GM12873 (cell line): ENCODE measurements around the gene SCP2.
A peak's percentile ranks its signal among the peaks of the same experiment; 100 is the strongest.

Experiments used
- TF ChIP-seq, protein P1 (sequence below): IDR thresholded peaks from 2 replicates; pipeline ENCODE4 v1.5.1; 2012; ENCODE audit warnings: low read depth, mild to moderate bottlenecking, moderate library complexity, low read length, control low read depth; ENCODE audit not compliant: insufficient read depth; ENCODE audit errors: missing control alignments

Gene SCP2

DNA sequence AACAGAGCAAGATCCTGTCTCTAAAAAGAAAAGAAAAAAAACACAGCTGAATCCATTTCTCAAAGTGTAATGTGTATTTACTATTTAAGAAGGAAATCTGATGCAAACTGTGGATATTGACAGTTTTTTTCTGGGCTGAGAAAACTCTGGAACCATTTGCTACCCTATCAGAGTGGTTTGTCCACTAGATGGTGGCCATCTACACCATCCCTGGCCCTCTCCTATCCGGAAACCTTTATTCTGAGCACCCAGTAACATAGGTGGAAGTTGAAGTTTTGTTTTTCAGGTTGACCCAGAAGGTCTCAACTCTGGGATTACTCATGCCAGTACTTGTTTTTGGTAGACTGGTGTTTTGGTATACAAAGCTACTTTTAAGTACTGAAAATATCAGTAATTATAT is 25.7 kb upstream of the SCP2 start:
- TF ChIP-seq, protein P1, sequence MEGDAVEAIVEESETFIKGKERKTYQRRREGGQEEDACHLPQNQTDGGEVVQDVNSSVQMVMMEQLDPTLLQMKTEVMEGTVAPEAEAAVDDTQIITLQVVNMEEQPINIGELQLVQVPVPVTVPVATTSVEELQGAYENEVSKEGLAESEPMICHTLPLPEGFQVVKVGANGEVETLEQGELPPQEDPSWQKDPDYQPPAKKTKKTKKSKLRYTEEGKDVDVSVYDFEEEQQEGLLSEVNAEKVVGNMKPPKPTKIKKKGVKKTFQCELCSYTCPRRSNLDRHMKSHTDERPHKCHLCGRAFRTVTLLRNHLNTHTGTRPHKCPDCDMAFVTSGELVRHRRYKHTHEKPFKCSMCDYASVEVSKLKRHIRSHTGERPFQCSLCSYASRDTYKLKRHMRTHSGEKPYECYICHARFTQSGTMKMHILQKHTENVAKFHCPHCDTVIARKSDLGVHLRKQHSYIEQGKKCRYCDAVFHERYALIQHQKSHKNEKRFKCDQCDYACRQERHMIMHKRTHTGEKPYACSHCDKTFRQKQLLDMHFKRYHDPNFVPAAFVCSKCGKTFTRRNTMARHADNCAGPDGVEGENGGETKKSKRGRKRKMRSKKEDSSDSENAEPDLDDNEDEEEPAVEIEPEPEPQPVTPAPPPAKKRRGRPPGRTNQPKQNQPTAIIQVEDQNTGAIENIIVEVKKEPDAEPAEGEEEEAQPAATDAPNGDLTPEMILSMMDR, result no peak

DNA sequence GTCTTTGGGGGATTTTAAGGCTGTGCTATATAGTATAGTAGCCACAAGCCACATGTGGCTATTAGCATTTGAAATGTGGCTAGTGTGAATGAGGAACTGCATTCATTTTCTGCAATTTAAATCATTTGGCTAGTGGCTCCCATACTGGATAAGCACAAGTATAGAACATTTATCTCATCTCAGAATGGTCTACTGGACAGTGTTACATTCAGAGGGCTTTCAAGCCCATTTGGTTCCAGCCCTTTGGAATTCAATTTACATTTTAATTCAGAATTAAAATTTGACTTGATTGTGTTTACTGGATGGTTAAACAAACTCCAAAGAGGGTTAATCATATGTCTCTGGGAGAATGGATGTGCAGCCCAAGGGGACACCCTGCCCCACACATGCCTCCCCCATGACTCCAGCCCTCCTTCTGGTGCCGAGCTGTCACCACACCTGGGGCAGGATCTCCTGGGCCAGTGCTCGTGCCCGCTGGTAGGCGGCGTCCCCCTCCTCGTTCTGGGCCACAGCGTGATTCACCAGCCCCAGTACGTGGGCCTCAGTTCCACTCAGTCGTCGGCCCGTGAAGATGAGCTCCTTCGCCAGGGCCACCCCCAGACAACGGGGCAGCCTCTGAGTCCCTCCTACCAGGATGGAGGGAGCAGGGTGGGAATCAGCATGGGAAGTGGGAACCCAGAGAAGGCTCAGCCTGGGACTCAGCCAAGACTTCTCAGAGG is 22.7 kb upstream of the SCP2 start:
- TF ChIP-seq, protein P1, result no peak

DNA sequence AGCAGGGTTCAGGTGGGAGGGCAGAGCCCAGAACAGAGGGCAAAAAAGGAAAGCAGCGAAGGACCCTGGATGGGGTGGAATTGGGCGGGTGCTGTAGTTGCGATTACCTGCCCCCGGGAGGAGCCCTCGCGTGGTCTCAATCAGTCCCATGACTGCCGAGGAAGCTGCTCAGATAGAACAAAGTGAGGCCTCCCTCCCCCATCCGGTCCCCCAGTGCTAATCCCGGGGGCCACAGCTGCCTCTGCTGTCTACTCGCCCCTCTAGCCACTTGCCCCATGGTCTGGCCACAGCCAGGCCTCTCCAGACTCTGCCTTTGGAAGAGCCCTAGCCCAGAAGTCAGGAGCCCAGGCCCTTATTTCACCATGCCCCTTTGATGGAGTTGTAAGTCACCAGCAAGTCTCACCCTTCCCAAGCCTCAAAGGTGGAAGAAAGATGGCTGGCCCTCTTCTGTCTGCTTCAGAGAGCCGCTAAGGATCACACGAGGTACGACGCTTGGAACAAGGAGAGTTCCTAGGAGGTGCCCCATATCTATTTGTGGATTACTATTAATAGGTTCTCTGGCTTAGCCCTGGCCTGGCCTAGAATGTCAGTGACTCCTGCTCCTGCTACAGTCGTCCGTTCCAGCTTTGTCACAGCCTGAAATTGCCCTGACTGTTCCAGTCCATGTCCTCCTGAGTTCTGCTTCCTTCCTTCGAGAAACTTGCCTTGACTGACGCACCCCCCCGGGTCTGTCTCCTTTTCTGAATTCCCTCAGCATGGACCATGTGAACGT is 22.0 kb upstream of the SCP2 start:
- TF ChIP-seq, protein P1, result peak; percentile 78

GRCh38 chr1:52906135-52906603 is 20.9 kb upstream of the SCP2 start:
- TF ChIP-seq, protein P1, result no peak

DNA sequence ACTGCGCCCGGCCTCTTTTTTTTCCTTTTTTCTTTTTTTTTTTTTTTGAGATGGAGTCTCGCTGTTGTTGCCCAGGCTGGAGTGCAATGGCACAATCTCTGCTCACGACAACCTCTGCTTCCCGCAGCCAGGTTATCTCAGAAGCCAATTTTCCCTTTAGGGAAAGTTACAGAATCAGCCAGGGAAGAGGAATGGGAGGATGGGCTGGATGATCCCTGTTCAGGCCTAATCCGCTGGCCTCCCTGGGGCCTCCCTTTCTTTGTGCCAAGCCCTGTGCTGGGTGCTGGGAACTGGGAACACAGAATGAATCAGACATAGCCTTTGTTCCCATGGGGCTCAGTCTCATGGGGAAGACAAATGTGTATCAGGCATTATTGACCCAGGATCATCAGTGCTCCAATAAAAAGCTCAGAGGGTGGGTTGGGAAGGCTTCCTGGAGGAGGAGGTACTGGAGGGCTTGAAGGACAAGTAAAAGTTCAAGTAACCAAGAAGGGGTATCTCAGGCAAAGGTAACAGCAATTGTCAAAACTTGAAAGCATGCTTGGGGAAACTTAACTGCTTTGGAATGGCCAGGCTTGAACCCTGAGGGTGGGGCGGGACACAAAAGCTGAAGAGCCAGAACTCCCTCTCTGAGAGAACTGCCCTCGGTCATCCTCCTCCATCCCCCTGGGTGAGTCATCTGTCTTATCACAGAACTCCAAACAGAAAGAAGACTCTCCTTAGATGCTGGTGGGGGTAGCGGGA is 19.8 kb upstream of the SCP2 start:
- TF ChIP-seq, protein P1, result no peak

DNA sequence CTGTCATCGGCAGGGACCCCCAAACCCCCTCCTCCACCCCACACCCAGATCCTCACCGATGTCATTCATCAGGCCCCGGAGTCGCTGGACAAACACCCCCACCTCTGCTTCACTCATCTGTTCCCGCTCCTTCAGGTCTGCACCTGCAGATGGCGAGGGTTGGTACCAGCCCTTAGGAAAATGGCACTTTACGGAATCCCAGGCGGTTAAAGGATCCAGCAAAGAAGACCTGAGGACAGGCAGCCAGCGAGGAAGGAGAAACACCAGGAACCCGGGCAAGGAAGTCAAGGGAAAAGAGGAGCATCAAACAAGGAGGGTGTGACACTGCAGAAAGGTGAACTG is 19.3 kb upstream of the SCP2 start:
- TF ChIP-seq, protein P1, result no peak

GRCh38 chr1:52911541-52911940 is 15.5 kb upstream of the SCP2 start:
- TF ChIP-seq, protein P1, result no peak
